K562 (cell line): ENCODE results near the gene NRXN2. TPM values are rescaled to one million over a fixed set of nuclear protein-coding genes. Genes with fewer than 3 reads are reported as not detected.
A peak's percentile ranks its signal among the peaks of the same experiment; 100 is the strongest.

Experiments
- ATAC-seq: fragments of 200-7000 bp; cut with Tn5 transposase; 3 replicates; pipeline ENCODE4 v1.9.1; 2020; ENCODE audit warnings: moderate library complexity
- BruUV-seq: library from RNA; stranded (reverse); fragments of 400-500 nt; replicated peaks from 2 replicates; lab custom pipeline; 2021; lab: Mats Ljungman, UMichigan
- CTCF ChIA-PET: fragments of 300-600 bp; formaldehyde crosslinking; extraction: SDS; loops from one replicate; lab custom pipeline; 2021; ENCODE audit warnings: low intra/inter-chr PET ratio; lab: Yijun Ruan, JAX
- POLR2A ChIA-PET: fragments of 300-600, 350-650 bp; sonication (Branson Sonifier 250); formaldehyde crosslinking; extraction: SDS; loops from one replicate; lab custom pipeline; 2021; ENCODE audit warnings: antibody characterized with exemption, inconsistent platforms; lab: Yijun Ruan, JAX
- DNase-seq, 4 experiments: peaks; one replicate each; pipeline versions ENCODE4 v3.0.0 to v3.0.0-alpha.2; 2011 to 2018; ENCODE audit warnings: low spot score in 3 of 4, mixed read lengths in 3 of 4; ENCODE audit errors: extremely low read depth in 1 of 4
- FAIRE-seq: peaks from 2 replicates; lab custom pipeline; 2011; peaks lifted over from hg19 to GRCh38; lab: Jason Lieb, UNC
- H2AFZ ChIP-seq: 2 replicates; pipeline ENCODE4 v1.6.0; 2011; ENCODE audit warnings: low read depth, low read length, control low read depth, inconsistent platforms
- H3K27ac ChIP-seq: fragments of 200-600 bp; 3 replicates; pipeline ENCODE4 v1.8.0; 2011; ENCODE audit warnings: low read depth, mild to moderate bottlenecking, control low read depth, inconsistent platforms, low read length, moderate library complexity, mixed read lengths; ENCODE audit errors: extremely low read depth
- H3K27me3 ChIP-seq, 2 experiments: fragments of 300-600 bp in 1 of 2; 2 replicates in 1 of 2; 3 replicates in 1 of 2; pipeline versions ENCODE4 v1.6.0 to v1.8.0; 2011; ENCODE audit warnings: inconsistent platforms in 2 of 2, low read length in 2 of 2, mild to moderate bottlenecking in 1 of 2, mixed read lengths in 1 of 2, moderate library complexity in 1 of 2; ENCODE audit not compliant: control insufficient read depth in 2 of 2, insufficient read depth in 2 of 2
- H3K36me3 ChIP-seq: fragments of 300-600 bp; 3 replicates; pipeline ENCODE4 v1.8.0; 2011; ENCODE audit warnings: mild to moderate bottlenecking, low read length, inconsistent platforms; ENCODE audit not compliant: control insufficient read depth, insufficient read depth
- H3K4me1 ChIP-seq, 2 experiments: fragments of 200-600 bp in 1 of 2; replicated peaks in 1 of 2; 2 replicates in 1 of 2; 3 replicates in 1 of 2; pipeline versions ENCODE4 v1.5.1 to v1.8.0; 2011; ENCODE audit warnings: inconsistent platforms in 2 of 2, low read length in 2 of 2, mild to moderate bottlenecking in 1 of 2, mixed read lengths in 1 of 2, moderate library complexity in 1 of 2; ENCODE audit not compliant: control insufficient read depth in 2 of 2, insufficient read depth in 2 of 2
- H3K4me2 ChIP-seq: 2 replicates; pipeline ENCODE4 v1.6.1; 2011; ENCODE audit warnings: low read length, control low read depth, inconsistent platforms, mixed read lengths; ENCODE audit not compliant: insufficient read depth
- H3K4me3 ChIP-seq: fragments of 200-600 bp; sonication (generic), shearing (Covaris generic); 2 replicates; pipeline ENCODE4 v1.5.1; 2016; ENCODE audit warnings: control low read depth, inconsistent platforms
- H3K79me2 ChIP-seq: fragments of 200-600 bp; 3 replicates; pipeline ENCODE4 v1.8.0; 2011; ENCODE audit warnings: low read length, inconsistent platforms; ENCODE audit not compliant: control insufficient read depth, insufficient read depth
- H3K9ac ChIP-seq, 2 experiments: 2 replicates each; pipeline versions ENCODE4 v1.6.0 to v1.6.1; 2011; ENCODE audit warnings: low read depth in 2 of 2, low read length in 2 of 2, control low read depth in 1 of 2, inconsistent platforms in 1 of 2, mild to moderate bottlenecking in 1 of 2, mixed read lengths in 1 of 2; ENCODE audit not compliant: insufficient read depth in 1 of 2
- H3K9me1 ChIP-seq: one replicate; pipeline ENCODE4 v1.6.0; 2011; ENCODE audit warnings: inconsistent platforms, mild to moderate bottlenecking, low read length, moderate library complexity; ENCODE audit not compliant: control insufficient read depth, insufficient read depth
- H3K9me3 ChIP-seq: replicated peaks from 2 replicates; pipeline ENCODE4 v1.5.1; 2011; ENCODE audit warnings: low read depth, low read length, inconsistent platforms; ENCODE audit not compliant: control insufficient read depth, insufficient read depth
- H4K20me1 ChIP-seq: replicated peaks from 2 replicates; pipeline ENCODE4 v1.6.1; 2011; ENCODE audit warnings: low read length, inconsistent platforms, mixed read lengths; ENCODE audit not compliant: control insufficient read depth, insufficient read depth
- ARNT ChIP-seq, 2 experiments: fragments of 450-650 bp; IDR thresholded peaks; 2 replicates each; pipeline ENCODE4 v1.6.1; 2016; ENCODE audit warnings: mild to moderate bottlenecking in 1 of 2
- CBX3 ChIP-seq, 2 experiments: IDR thresholded peaks; 1 replicate in 1 of 2; 2 replicates in 1 of 2; pipeline ENCODE4 v1.6.1; 2012; ENCODE audit warnings: inconsistent platforms in 2 of 2, low read length in 2 of 2, borderline replicate concordance in 1 of 2, control low read depth in 1 of 2
- CTCFL ChIP-seq: IDR thresholded peaks from 2 replicates; pipeline ENCODE4 v1.6.1; 2011; ENCODE audit warnings: borderline replicate concordance, low read depth, mild to moderate bottlenecking, moderate library complexity, low read length; ENCODE audit not compliant: insufficient read depth, poor library complexity, severe bottlenecking
- IRF2 ChIP-seq: sonication (generic); formaldehyde crosslinking; IDR thresholded peaks from 2 replicates; pipeline ENCODE4 v1.8.1; 2022; ENCODE audit warnings: mild to moderate bottlenecking, missing genetic modification reagents
- KHSRP ChIP-seq: fragments of 450-650 bp; IDR thresholded peaks from 2 replicates; pipeline ENCODE4 v1.6.1; 2017
- MAZ ChIP-seq, 2 experiments: fragments of 450-650 bp in 1 of 2; sonication (generic) in 1 of 2; formaldehyde crosslinking; IDR thresholded peaks in 1 of 2; conservative IDR thresholded peaks in 1 of 2; 2 replicates each; pipeline versions ENCODE4 v1.4.0 to v1.5.0; 2020; ENCODE audit warnings: mild to moderate bottlenecking in 1 of 2, missing genetic modification reagents in 1 of 2
- MBD2 ChIP-seq: sonication (generic); IDR thresholded peaks from 2 replicates; pipeline ENCODE4 v1.6.1; 2016; ENCODE audit warnings: low read depth, borderline replicate concordance
- MEIS2 ChIP-seq: fragments of 450-650 bp; IDR thresholded peaks from 2 replicates; pipeline ENCODE4 v1.6.1; 2014; ENCODE audit warnings: mild to moderate bottlenecking; ENCODE audit not compliant: partially characterized antibody
- NR4A1 ChIP-seq, 2 experiments: fragments of 250-450 bp in 1 of 2; fragments of 450-650 bp in 1 of 2; sonication (Bioruptor Pico) in 1 of 2; IDR thresholded peaks; 2 replicates each; pipeline versions ENCODE4 v1.4.0 to v1.6.1; 2016 to 2020; ENCODE audit warnings: mild to moderate bottlenecking in 2 of 2, missing compliant biosample characterization in 1 of 2, missing genetic modification characterization in 1 of 2, moderate library complexity in 1 of 2
- RBM39 ChIP-seq: fragments of 200-400 bp; formaldehyde crosslinking; optimal IDR thresholded peaks from 2 replicates; pipeline ENCODE3; 2018; ENCODE audit warnings: low read depth, low read length
- SMC3 ChIP-seq: conservative IDR thresholded peaks from 2 replicates; pipeline ENCODE4 v1.6.1; 2011; ENCODE audit warnings: low read depth, low read length, improper control_type of control experiment; ENCODE audit not compliant: insufficient read depth
- ZFP36 ChIP-seq: fragments of 150-350 bp; IDR thresholded peaks from 2 replicates; pipeline ENCODE4 v1.6.1; 2018; ENCODE audit warnings: low read length, low read depth; ENCODE audit not compliant: partially characterized antibody
- WGBS: fragments of 100-300 bp; shearing (Covaris generic); methylation state at CpG from one replicate; pipeline ENCODE4 v1.1.6; 2016; ENCODE audit warnings: low coverage, mixed read lengths; ENCODE audit not compliant: insufficient coverage; ENCODE audit errors: missing lambda C conversion rate; 5-methylcytosine and 5-hydroxymethylcytosine counted together
- in situ Hi-C: fragments of 300-500 bp; cut with MboI; formaldehyde crosslinking; loops from 4 replicates; pipeline ENCODE4 v1.15.0; 2018; ENCODE audit warnings: inconsistent platforms, mixed read lengths
- intact Hi-C: fragments of 100-400 bp; cut with micrococcal nuclease; formaldehyde crosslinking; loops from 2 replicates; pipeline ENCODE4 v1.14.2; 2022
- polyA plus RNA-seq, 8 experiments: library from polyadenylated mRNA; depleted of rRNA in 4 of 8; stranded (reverse) in 5 of 8; unstranded in 3 of 8; fragments of >200 nt; fragmentation: Nextera tagmentation in 2 of 8; fragmentation: Illumina TruSeq in 1 of 8; extraction: Ambion mirVana in 2 of 8; extraction: Trizol in 1 of 8; gene quantifications; 2 replicates each; pipeline versions ENCODE4 v1.2.1 to v1.2.3, GENCODE V29; 2011 to 2014; ENCODE audit warnings: inconsistent platforms in 1 of 8, missing spikeins in 1 of 8
- total RNA-seq, 7 experiments: library from RNA; depleted of rRNA in 6 of 7; stranded (reverse); fragments of >200 nt in 6 of 7; fragmentation: Illumina TruSeq in 2 of 7; extraction: Trizol in 2 of 7; gene quantifications; 2 replicates each; pipeline versions ENCODE4 v1.2.1 to v1.2.3, GENCODE V29; 2011 to 2021; ENCODE audit warnings: low replicate concordance in 1 of 7
- TF ChIP-seq, protein P1 (sequence below): fragments of 250-450 bp; sonication (Bioruptor Pico); IDR thresholded peaks from 2 replicates; pipeline ENCODE4 v1.4.0; 2020; ENCODE audit warnings: mild to moderate bottlenecking
- TF ChIP-seq, protein P2 (sequence below): fragments of 450-650 bp; formaldehyde crosslinking; conservative IDR thresholded peaks from 2 replicates; pipeline ENCODE4 v1.4.0; 2022; ENCODE audit warnings: mild to moderate bottlenecking, missing genetic modification characterization

NRXN2 gene
- total and polyA plus RNA-seq, 9 of the 15 experiments (the other 6 are each of a cell fraction or from before 2014, with no cell fraction given): 0.07 to 0.47 (median 0.15) TPM; not detected in 4

DNA sequence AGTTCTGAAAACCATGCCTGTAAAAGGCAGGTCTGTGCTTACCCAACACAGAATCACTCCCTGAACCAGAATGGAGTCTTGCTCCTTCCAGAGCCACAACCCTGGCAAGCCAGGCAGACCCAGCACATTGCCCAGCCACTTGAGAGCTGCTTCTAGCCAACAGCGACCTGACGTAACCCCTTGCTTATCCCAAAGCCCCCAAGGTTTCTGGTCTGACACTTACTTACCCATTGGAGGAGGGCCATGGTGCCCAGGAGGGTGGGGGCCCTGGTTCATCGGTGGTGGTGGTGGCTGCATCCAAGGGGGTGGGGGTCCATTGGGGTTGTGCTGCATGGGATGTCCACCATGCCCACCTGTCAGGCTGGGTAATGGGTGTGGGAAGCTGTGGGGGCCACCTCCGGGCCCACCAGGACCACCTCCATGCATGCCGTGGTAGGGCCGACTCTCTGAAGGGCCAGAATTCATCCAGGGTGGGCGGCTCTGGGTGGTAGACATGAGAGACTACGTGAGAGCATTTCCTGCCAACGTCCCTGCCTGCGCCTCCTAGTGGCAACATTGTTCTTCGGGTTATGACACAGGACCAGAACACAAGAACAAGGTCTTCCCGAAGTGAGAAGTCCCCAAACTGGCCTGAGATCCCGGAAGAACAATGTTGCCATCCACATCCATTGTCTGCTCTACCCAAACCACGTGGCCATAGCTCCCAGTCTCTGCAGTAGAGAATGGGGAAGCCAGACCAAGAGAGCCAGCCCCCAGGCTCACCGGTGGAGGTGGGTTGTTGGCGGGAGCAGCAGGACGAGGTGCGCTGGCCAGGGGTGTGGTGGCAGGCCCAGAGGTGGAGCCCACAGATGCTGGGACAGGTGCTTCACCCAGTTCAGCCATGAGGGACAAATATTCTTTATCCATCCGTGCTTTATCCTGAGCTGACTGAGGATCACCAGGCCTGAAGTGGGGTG is 44.6 kb upstream of the NRXN2 start:
- Histone ChIP-seq H3K79me2 (peaks cover 54% of the 10 kb centered on the region), H3K9me1 (peaks cover 7% of the 10 kb centered on the region), H3K9ac (0 out of 4 replicates have a peak overlapping the region, but pooled peaks of 1 of the 2 experiments have one; percentile 18), H3K9me3 (no peaks in the 10 kb centered on the region), H3K4me1 (peaks cover 9 to 27% of the 10 kb centered on the region in 2 experiments), H2AFZ (no peak overlapping the region), H3K4me2 (no peak overlapping the region), H3K27me3 (no peaks in the 10 kb centered on the region), H3K4me3 (no peak overlapping the region), H4K20me1 (peaks cover 60% of the 10 kb centered on the region), H3K36me3 (peaks cover 98% of the 10 kb centered on the region), H3K27ac (no peak overlapping the region)
- in situ Hi-C loops (no loop called here), intact Hi-C loops (loop anchor here (1.0 kb wide), 1 partner anchor 24 kb away; no protein-coding TSS in a partner anchor)
- ChIA-PET POLR2A (interaction anchor here (1.0 to 2.4 kb wide), 6 partner anchors 8 to 79 kb away, joined by 3 to 8 read pairs (median 4); partner anchors contain the start of genes PYGM and SF1), CTCF (interaction anchor here (1.0 kb wide), 1 partner anchor 24 kb away, joined by 3 read pairs; no protein-coding TSS in a partner anchor)
- BruUV-seq: no TSS peak
- DNase-seq (peak in 2 of 4 experiments; percentile 47 to 79), ATAC-seq (peak; percentile 67), FAIRE-seq (peak; percentile 78)
- 68% methylated on average over 18 of the region's 19 CpGs for WGBS
- TF ChIP-seq, protein P1, sequence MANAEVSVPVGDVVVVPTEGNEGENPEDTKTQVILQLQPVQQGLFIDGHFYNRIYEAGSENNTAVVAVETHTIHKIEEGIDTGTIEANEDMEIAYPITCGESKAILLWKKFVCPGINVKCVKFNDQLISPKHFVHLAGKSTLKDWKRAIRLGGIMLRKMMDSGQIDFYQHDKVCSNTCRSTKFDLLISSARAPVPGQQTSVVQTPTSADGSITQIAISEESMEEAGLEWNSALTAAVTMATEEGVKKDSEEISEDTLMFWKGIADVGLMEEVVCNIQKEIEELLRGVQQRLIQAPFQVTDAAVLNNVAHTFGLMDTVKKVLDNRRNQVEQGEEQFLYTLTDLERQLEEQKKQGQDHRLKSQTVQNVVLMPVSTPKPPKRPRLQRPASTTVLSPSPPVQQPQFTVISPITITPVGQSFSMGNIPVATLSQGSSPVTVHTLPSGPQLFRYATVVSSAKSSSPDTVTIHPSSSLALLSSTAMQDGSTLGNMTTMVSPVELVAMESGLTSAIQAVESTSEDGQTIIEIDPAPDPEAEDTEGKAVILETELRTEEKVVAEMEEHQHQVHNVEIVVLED (CRISPR knock-in tag): no peak
- 0 out of 2 replicates have a peak, but pooled peaks have one; percentile 26 for TF ChIP-seq IRF2 (CRISPR knock-in tag)
- no peak for TF ChIP-seq ARNT (IDR thresholded peaks at IDR 0.05)
- no peak for TF ChIP-seq NR4A1 (CRISPR knock-in tag; IDR thresholded peaks at IDR 0.05)
- TF ChIP-seq NR4A1 (tag; IDR thresholded peaks at IDR 0.05): no peak
- TF ChIP-seq RBM39: no peak
- TF ChIP-seq CBX3 (IDR thresholded peaks at IDR 0.05; ENCODE audit: borderline replicate concordance in 1 of 2, low read length in 2 of 2): no peak
- peak; percentile 67 for TF ChIP-seq CTCFL
- TF ChIP-seq MAZ (CRISPR knock-in tag; conservative IDR thresholded peaks at IDR 0.05 in 1 of 2, IDR thresholded peaks at IDR 0.05 in 1 of 2): peak in 1 of 2 experiments; percentile 22; a peak in 1 of 4 replicates
- TF ChIP-seq, protein P2, sequence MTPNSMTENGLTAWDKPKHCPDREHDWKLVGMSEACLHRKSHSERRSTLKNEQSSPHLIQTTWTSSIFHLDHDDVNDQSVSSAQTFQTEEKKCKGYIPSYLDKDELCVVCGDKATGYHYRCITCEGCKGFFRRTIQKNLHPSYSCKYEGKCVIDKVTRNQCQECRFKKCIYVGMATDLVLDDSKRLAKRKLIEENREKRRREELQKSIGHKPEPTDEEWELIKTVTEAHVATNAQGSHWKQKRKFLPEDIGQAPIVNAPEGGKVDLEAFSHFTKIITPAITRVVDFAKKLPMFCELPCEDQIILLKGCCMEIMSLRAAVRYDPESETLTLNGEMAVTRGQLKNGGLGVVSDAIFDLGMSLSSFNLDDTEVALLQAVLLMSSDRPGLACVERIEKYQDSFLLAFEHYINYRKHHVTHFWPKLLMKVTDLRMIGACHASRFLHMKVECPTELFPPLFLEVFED (CRISPR knock-in tag): no peak
- 0 out of 2 replicates have a peak, but pooled peaks have one; percentile 22 for TF ChIP-seq SMC3
- TF ChIP-seq MEIS2: no peak
- TF ChIP-seq ZFP36: no peak
- no peak for TF ChIP-seq MBD2
- TF ChIP-seq KHSRP: no peak
